H9 (cell line): ENCODE measurements around the gene COIL. TPM values are rescaled to one million over a fixed set of nuclear protein-coding genes. Genes with fewer than 3 reads are reported as not detected.
A peak's percentile ranks its signal among the peaks of the same experiment; 100 is the strongest.

ENCODE experiments used
- DNase-seq: peaks from one replicate; pipeline ENCODE4 v3.0.0-alpha.2; 2017
- H2AFZ ChIP-seq: one replicate; pipeline ENCODE4 v1.6.1; 2013; ENCODE audit warnings: mild to moderate bottlenecking, low read length, control low read depth, moderate library complexity
- H2AK5ac ChIP-seq: 2 replicates; pipeline ENCODE4 v1.6.1; 2013; ENCODE audit warnings: low read length, control low read depth, mixed read lengths; ENCODE audit not compliant: insufficient read length
- H2BK120ac ChIP-seq: one replicate; pipeline ENCODE4 v1.6.1; 2013; ENCODE audit warnings: low read depth, mild to moderate bottlenecking, low read length, control low read depth, inconsistent platforms; ENCODE audit not compliant: poor library complexity, severe bottlenecking
- H2BK12ac ChIP-seq: 2 replicates; pipeline ENCODE4 v1.6.1; 2013; ENCODE audit warnings: low read length, control low read depth, mixed read lengths, low read depth; ENCODE audit not compliant: insufficient read length
- H2BK15ac ChIP-seq: 2 replicates; pipeline ENCODE4 v1.6.1; 2013; ENCODE audit warnings: low read depth, low read length, control low read depth
- H2BK20ac ChIP-seq: one replicate; pipeline ENCODE4 v1.6.1; 2013; ENCODE audit warnings: low read depth, mild to moderate bottlenecking, low read length, control low read depth, inconsistent platforms; ENCODE audit not compliant: poor library complexity, severe bottlenecking
- H2BK5ac ChIP-seq: 2 replicates; pipeline ENCODE4 v1.6.1; 2013; ENCODE audit warnings: low read length, control low read depth, mixed read lengths; ENCODE audit not compliant: insufficient read length
- H3K14ac ChIP-seq: 2 replicates; pipeline ENCODE4 v1.6.1; 2013; ENCODE audit warnings: low read length, control low read depth; ENCODE audit not compliant: insufficient read depth
- H3K18ac ChIP-seq: 2 replicates; pipeline ENCODE4 v1.6.1; 2013; ENCODE audit warnings: low read depth, mild to moderate bottlenecking, mixed read lengths, low read length, control low read depth; ENCODE audit not compliant: insufficient read length
- H3K23ac ChIP-seq: 2 replicates; pipeline ENCODE4 v1.6.1; 2013; ENCODE audit warnings: low read length, control low read depth, mixed read lengths, low read depth; ENCODE audit not compliant: insufficient read length
- H3K23me2 ChIP-seq: 2 replicates; pipeline ENCODE4 v1.6.1; 2013; ENCODE audit warnings: low read depth, mild to moderate bottlenecking, mixed read lengths, low read length, control low read depth; ENCODE audit not compliant: insufficient read length, poor library complexity, severe bottlenecking
- H3K27ac ChIP-seq: 2 replicates; pipeline ENCODE4 v1.5.1; 2013; ENCODE audit warnings: low read length, control low read depth, mixed read lengths, low read depth; ENCODE audit not compliant: insufficient read length
- H3K27me3 ChIP-seq: 2 replicates; pipeline ENCODE4 v1.6.1; 2013; ENCODE audit warnings: low read length, control low read depth, inconsistent platforms; ENCODE audit not compliant: insufficient read depth
- H3K4ac ChIP-seq: 2 replicates; pipeline ENCODE4 v1.6.1; 2013; ENCODE audit warnings: low read depth, mild to moderate bottlenecking, control low read depth, inconsistent platforms, low read length, moderate library complexity
- H3K4me1 ChIP-seq: 2 replicates; pipeline ENCODE4 v1.6.1; 2013; ENCODE audit warnings: low read length, control low read depth, inconsistent platforms; ENCODE audit not compliant: insufficient read depth
- H3K4me2 ChIP-seq: 2 replicates; pipeline ENCODE4 v1.6.1; 2013; ENCODE audit warnings: low read length, control low read depth, mixed read lengths; ENCODE audit not compliant: insufficient read length, insufficient read depth
- H3K56ac ChIP-seq: 2 replicates; pipeline ENCODE4 v1.6.1; 2013; ENCODE audit warnings: low read depth, mild to moderate bottlenecking, mixed read lengths, low read length, control low read depth; ENCODE audit not compliant: insufficient read length
- H3K79me1 ChIP-seq: 2 replicates; pipeline ENCODE4 v1.6.1; 2013; ENCODE audit warnings: low read depth, mild to moderate bottlenecking, moderate library complexity, low read length, control low read depth, inconsistent platforms; ENCODE audit not compliant: insufficient read depth, poor library complexity, severe bottlenecking
- H3K79me2 ChIP-seq: 2 replicates; pipeline ENCODE4 v1.6.1; 2013; ENCODE audit warnings: low read length, control low read depth, inconsistent platforms; ENCODE audit not compliant: insufficient read depth
- H3K9ac ChIP-seq: 2 replicates; pipeline ENCODE4 v1.6.1; 2013; ENCODE audit warnings: low read length, control low read depth, mixed read lengths; ENCODE audit not compliant: insufficient read length; ENCODE audit errors: extremely low read depth
- H3K9me3 ChIP-seq: one replicate; pipeline ENCODE4 v1.6.1; 2013; ENCODE audit warnings: low read depth, low read length, inconsistent platforms; ENCODE audit not compliant: control insufficient read depth
- H3T11ph ChIP-seq: one replicate; pipeline ENCODE4 v1.6.1; 2013; ENCODE audit warnings: mild to moderate bottlenecking, low read length, control low read depth, inconsistent platforms
- H4K20me1 ChIP-seq: one replicate; pipeline ENCODE4 v1.6.1; 2013; ENCODE audit not compliant: control insufficient read depth, insufficient read length, insufficient read depth
- H4K5ac ChIP-seq: 2 replicates; pipeline ENCODE4 v1.6.1; 2013; ENCODE audit warnings: low read depth, mild to moderate bottlenecking, mixed read lengths, low read length, control low read depth; ENCODE audit not compliant: insufficient read length
- H4K8ac ChIP-seq: replicated peaks from 2 replicates; pipeline ENCODE4 v1.6.1; 2013; ENCODE audit warnings: low read length, control low read depth, mixed read lengths, low read depth; ENCODE audit not compliant: insufficient read length
- H4K91ac ChIP-seq: 2 replicates; pipeline ENCODE4 v1.6.1; 2013; ENCODE audit warnings: low read depth, mild to moderate bottlenecking, moderate library complexity, mixed read lengths, low read length, control low read depth; ENCODE audit not compliant: insufficient read length
- H3K27ac Mint-ChIP-seq, 3 experiments: 2 replicates in 2 of 3; 3 replicates in 1 of 3; pipeline ENCODE4 v1.8.0; 2020 to 2021; ENCODE audit warnings: mixed read lengths in 3 of 3, mild to moderate bottlenecking in 1 of 3, moderate library complexity in 1 of 3
- H3K27me3 Mint-ChIP-seq: 2 replicates; pipeline ENCODE4 v1.8.0; 2021; ENCODE audit warnings: low read depth, mild to moderate bottlenecking, moderate library complexity, mixed read lengths
- H3K36me3 Mint-ChIP-seq, 3 experiments: 2 replicates in 2 of 3; 3 replicates in 1 of 3; pipeline ENCODE4 v1.8.0; 2020 to 2021; ENCODE audit warnings: low read depth in 3 of 3, mixed read lengths in 3 of 3; ENCODE audit not compliant: insufficient read depth in 1 of 3
- H3K4me1 Mint-ChIP-seq, 2 experiments: 2 replicates each; pipeline ENCODE4 v1.8.0; 2020; ENCODE audit warnings: mixed read lengths in 2 of 2
- H3K4me3 Mint-ChIP-seq, 2 experiments: 2 replicates in 1 of 2; 3 replicates in 1 of 2; pipeline ENCODE4 v1.8.0; 2020 to 2021; ENCODE audit warnings: mild to moderate bottlenecking in 2 of 2, mixed read lengths in 2 of 2, moderate library complexity in 1 of 2
- H3K9me3 Mint-ChIP-seq, 2 experiments: 2 replicates in 1 of 2; 3 replicates in 1 of 2; pipeline ENCODE4 v1.8.0; 2020; ENCODE audit warnings: mild to moderate bottlenecking in 2 of 2, mixed read lengths in 2 of 2, moderate library complexity in 1 of 2
- WGBS: extraction: QIAGEN DNeasy Blood & Tissue Kit; methylation state at CpG from one replicate; pipeline ENCODE4 v1.1.7; 2013; ENCODE audit warnings: missing lambda C conversion rate, low lambda C conversion rate, mixed read lengths; ENCODE audit not compliant: insufficient read length; ENCODE audit errors: extremely low coverage; 5-methylcytosine and 5-hydroxymethylcytosine counted together
- total RNA-seq: library from RNA; stranded (reverse); gene quantifications from 2 replicates; pipeline ENCODE4 v1.2.1, GENCODE V29; 2021
- TF ChIP-seq, protein P1 (sequence below): fragments of 200-600 bp; sonication (generic); conservative IDR thresholded peaks from 3 replicates; pipeline ENCODE4 v1.8.0; 2021; ENCODE audit warnings: antibody characterized with exemption, mild to moderate bottlenecking

COIL gene
- total RNA-seq, 1 experiment from 2014 or later, result 21.5 TPM

DNA sequence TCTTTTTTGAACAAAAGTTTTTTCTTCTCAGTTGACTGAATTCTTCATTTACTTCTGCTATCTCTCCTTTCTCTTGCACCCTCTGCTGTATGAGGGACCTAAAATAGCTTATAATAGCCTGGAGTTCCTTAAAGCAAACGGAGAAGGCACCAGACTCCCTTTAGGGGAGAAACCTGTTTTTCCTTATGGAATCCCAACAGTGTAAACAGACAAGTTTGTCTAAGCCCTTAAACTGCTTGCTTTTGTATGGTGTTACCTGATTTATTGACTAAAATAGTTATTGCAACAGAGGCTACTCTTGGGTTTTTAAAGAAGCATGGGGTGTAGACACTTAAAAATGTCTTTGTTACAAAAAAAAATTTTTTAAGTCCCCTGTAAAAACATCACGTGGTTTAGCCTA lies 34.1 kb downstream of the COIL start:
- no peak overlapping the region for H3K23ac ChIP-seq
- TF ChIP-seq, protein P1, sequence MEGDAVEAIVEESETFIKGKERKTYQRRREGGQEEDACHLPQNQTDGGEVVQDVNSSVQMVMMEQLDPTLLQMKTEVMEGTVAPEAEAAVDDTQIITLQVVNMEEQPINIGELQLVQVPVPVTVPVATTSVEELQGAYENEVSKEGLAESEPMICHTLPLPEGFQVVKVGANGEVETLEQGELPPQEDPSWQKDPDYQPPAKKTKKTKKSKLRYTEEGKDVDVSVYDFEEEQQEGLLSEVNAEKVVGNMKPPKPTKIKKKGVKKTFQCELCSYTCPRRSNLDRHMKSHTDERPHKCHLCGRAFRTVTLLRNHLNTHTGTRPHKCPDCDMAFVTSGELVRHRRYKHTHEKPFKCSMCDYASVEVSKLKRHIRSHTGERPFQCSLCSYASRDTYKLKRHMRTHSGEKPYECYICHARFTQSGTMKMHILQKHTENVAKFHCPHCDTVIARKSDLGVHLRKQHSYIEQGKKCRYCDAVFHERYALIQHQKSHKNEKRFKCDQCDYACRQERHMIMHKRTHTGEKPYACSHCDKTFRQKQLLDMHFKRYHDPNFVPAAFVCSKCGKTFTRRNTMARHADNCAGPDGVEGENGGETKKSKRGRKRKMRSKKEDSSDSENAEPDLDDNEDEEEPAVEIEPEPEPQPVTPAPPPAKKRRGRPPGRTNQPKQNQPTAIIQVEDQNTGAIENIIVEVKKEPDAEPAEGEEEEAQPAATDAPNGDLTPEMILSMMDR, result no peak
- peak overlapping the region; percentile 77 for H3K27ac ChIP-seq
- H3K18ac ChIP-seq, result no peak overlapping the region
- no peaks in the 10 kb centered on the region for H3K27me3 ChIP-seq
- no peak overlapping the region for H2AFZ ChIP-seq
- H3K27me3 Mint-ChIP-seq, result no peaks in the 10 kb centered on the region; the same call in 1 of the 2 replicates
- H2BK20ac ChIP-seq, result no peak overlapping the region
- H3K9me3 Mint-ChIP-seq, result peaks cover 42 to 46% of the 10 kb centered on the region in 2 experiments
- DNase-seq, result no peak
- peak overlapping the region; percentile 83 for H4K5ac ChIP-seq
- H3K9me3 ChIP-seq, result peaks cover under 1% of the 10 kb centered on the region
- no peak overlapping the region for H3K14ac ChIP-seq
- H2BK120ac ChIP-seq, result no peak overlapping the region
- no peak overlapping the region for H2BK15ac ChIP-seq
- H4K20me1 ChIP-seq, result no peaks in the 10 kb centered on the region
- H3K27ac Mint-ChIP-seq, result peak overlapping the region; percentile 92 to 97 (median 92); a peak in 6 of 7 replicates
- no peak overlapping the region for H3K9ac ChIP-seq
- no CpG with 5 or more reads among the region's 2 CpGs for WGBS
- H3K4me1 Mint-ChIP-seq, result peaks cover 32 to 33% of the 10 kb centered on the region in 2 experiments
- no peak overlapping the region for H4K91ac ChIP-seq
- no peak overlapping the region for H3K56ac ChIP-seq
- H3K4ac ChIP-seq, result no peak overlapping the region
- H2AK5ac ChIP-seq, result no peak overlapping the region
- peak overlapping the region; percentile 16 for H3K4me2 ChIP-seq
- peaks cover 5% of the 10 kb centered on the region; the same call in 1 of the 2 replicates for H3K4me1 ChIP-seq
- H3T11ph ChIP-seq, result no peak overlapping the region
- H2BK5ac ChIP-seq, result no peak overlapping the region
- no peaks in the 10 kb centered on the region for H3K79me2 ChIP-seq
- no peaks in the 10 kb centered on the region for H3K79me1 ChIP-seq
- peak overlapping the region in 1 of 2 experiments; percentile 1; a peak in 1 of 5 replicates for H3K4me3 Mint-ChIP-seq
- no peak overlapping the region for H4K8ac ChIP-seq
- H2BK12ac ChIP-seq, result no peak overlapping the region
- H3K36me3 Mint-ChIP-seq, result peaks cover 22 to 32% (median 27%) of the 10 kb centered on the region in 3 experiments
- no peaks in the 10 kb centered on the region for H3K23me2 ChIP-seq
